HTR-8/SVneo (cell line): Measurements from ENCODE around the gene SLC35B2.
"Not testable (repeated sequence)": the region's sequence is repeated elsewhere in the genome, so short reads cannot be mapped to it uniquely, and the experiment has no call there.

Experiments
- DNase-seq: peaks from one replicate; pipeline ENCODE4 v3.0.0; 2011; ENCODE audit warnings: low spot score, mixed read lengths; ENCODE audit not compliant: insufficient read length
- FAIRE-seq: peaks from 2 replicates; lab custom pipeline; 2011; peaks lifted over from hg19 to GRCh38; lab: Jason Lieb, UNC

Gene SLC35B2

GRCh38 chr6:44238687-44239350, 18.5 kb downstream of the SLC35B2 start:
- DNase-seq (no peak), FAIRE-seq (no peak)

GRCh38 chr6:44237813-44238433, 19.4 kb downstream of the SLC35B2 start:
- DNase-seq (peak; percentile 83), FAIRE-seq (no peak)

GRCh38 chr6:44237021-44237812, 20.1 kb downstream of the SLC35B2 start:
- peak; percentile 96 for FAIRE-seq
- DNase-seq: peak; percentile 97

DNA sequence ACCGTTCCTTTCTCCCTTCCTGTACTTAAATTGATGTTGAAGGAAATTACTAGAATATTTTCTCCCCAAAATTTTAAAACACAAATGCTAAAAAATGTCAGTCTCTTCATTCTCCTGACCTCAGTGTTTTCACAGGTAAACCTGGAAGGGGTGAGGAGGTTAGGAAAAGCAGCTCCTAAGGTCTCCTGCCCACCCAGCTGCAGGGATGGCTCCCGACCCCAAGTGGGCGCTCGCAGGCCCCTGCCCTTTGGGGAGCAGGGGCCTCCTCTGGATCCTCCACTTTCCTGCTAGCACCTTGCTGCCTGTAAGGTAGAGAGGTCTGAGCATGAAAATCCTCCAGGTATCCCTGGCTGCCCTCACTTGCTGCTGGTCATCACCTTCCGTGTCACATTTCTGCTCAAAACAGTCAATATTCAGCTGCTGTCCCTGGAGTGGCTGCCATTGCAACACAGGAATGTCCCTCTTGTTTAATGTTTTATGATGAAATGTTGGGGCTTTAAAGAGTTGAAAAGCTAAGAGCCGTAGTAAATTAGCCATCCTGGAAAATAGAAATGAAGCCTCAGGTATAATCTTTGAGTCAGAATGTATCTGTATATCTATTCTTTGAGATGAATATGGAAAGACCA, 21.3 kb downstream of the SLC35B2 start:
- DNase-seq (no peak), FAIRE-seq (no peak)

GRCh38 chr6:44235269-44235668, 22.1 kb downstream of the SLC35B2 start:
- FAIRE-seq (no peak), DNase-seq (no peak)

DNA sequence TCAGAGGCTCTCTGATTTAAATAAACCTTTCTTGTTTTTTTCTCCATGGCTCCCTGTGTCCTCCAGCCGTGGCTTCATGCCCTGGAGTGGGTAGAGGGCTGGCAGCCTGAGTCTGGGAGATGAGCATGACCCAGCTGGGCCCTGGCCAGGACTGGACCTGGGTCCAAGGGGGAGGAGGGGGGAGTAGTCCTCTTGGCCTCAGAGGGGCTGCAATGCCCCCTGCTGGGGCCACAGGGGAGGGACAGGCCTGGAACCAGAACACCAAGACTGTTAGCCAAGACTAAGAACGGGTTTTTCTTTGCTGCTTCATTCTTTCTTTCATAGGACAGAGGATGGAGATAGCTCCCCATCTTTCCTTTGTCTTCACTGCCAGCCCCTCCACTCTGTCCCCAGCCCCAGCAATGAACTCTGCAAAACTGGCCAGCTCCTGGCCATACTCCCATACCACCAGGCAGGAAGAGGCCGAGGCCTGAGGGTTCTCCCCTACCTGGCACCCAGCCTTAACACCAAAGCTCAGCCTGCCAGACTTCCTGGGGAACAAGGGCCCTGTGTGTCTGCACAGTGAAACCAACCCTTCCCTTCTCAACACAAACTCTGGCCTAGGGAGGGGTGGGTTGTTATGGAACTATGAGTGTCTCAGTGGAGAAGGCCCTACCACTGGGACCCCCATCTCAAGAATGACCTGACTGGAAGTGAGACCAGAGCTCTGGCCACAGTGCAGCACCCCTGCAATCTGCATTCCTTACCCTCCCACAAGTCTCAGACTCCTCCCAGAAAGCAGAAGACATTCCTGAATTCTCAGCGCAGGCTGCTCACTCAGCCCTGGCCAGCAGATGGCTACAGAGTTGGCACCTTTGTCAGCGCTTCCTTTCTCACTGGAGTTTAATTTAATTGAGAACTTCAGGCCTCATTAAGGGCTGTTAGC, 23.0 kb downstream of the SLC35B2 start:
- FAIRE-seq (no peak), DNase-seq (no peak)

DNA sequence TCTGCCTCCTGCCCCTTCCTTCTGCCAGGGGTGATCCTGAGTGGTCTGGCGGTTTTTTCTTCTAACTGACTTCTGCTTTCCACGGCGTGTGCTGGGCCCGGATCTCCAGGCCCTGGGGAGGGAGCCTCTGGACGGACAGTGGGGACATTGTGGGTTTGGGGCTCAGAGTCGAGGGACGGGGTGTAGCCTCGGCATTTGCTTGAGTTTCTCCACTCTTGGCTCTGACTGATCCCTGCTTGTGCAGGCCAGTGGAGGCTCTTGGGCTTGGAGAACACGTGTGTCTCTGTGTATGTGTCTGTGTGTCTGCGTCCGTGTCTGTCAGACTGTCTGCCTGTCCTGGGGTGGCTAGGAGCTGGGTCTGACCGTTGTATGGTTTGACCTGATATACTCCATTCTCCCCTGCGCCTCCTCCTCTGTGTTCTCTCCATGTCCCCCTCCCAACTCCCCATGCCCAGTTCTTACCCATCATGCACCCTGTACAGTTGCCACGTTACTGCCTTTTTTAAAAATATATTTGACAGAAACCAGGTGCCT, 23.7 kb downstream of the SLC35B2 start:
- FAIRE-seq (no peak), DNase-seq (no peak)

GRCh38 chr6:44232676-44233566, 24.4 kb downstream of the SLC35B2 start:
- DNase-seq (no peak), FAIRE-seq (no peak)

DNA sequence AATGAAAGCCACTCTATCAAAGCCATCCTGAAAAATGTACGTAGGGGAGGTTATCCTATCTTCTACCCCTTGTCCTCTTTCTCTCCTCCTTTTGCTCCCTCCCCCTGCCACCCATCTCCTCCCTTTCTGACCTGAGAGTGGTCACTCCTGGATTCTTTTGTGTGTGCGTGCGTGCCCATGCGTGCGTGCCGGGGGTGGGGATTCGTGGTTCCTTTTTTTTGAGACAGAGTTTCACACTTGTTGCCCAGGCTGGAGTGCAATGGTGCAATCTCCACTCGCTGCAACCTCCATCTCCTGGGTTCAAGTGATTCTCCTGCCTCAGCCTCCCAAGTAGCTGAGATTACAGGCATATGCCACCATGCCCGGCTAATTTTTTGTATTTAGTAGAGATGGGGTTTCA, 25.9 kb downstream of the SLC35B2 start:
- DNase-seq, FAIRE-seq: not testable (repeated sequence)

- DNase-seq (no peak), FAIRE-seq (no peak)
Observed at GRCh38 chr6:44230034-44230675, 27.2 kb downstream of the SLC35B2 start.

- FAIRE-seq: no peak
Observed at GRCh38 chr6:44229376-44230033, 27.8 kb downstream of the SLC35B2 start.

DNA sequence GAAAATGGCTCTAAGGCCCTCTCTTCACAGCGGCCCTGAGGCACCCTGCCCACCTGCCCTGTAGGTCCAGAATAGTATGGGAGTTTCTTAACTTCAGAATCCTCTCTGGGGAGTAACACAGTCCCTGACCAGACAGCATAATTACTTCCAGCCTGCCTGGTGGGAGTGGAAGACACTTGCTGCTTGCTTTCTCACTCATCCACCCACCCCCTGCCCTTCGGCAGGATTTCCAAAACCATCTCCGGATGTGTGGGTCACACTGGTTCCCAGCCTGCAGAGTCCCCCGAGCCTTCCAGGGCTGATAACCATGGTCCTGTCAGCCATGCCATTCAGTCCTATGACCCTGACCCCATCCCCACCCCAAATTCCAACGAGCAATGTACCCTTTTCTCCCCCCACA, 28.5 kb downstream of the SLC35B2 start:
- FAIRE-seq (no peak), DNase-seq (no peak)

More at GRCh38 chr6:44229376-44230033, 27.8 kb downstream of the SLC35B2 start:
- DNase-seq: no peak

DNA sequence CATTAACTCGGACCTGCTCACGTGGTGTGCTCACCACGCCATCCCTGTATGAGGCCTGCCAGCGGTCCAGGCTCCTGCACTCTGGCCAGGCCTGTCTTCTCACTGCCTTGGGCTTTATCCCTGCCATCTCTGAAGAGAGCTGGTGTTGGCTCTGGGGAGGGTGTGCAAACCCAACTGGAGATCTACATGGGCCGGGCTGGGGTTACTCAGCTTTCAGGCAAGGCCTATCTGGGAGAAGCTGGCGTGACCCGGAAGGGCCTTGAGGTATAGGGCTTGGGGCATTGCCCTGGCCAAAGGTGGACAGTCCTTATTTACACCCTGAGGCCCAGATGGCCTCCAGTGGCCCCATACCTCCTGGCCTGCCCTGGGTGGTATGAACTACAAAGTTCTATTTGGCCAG, 28.9 kb downstream of the SLC35B2 start:
- DNase-seq: no peak
- no peak for FAIRE-seq

DNA sequence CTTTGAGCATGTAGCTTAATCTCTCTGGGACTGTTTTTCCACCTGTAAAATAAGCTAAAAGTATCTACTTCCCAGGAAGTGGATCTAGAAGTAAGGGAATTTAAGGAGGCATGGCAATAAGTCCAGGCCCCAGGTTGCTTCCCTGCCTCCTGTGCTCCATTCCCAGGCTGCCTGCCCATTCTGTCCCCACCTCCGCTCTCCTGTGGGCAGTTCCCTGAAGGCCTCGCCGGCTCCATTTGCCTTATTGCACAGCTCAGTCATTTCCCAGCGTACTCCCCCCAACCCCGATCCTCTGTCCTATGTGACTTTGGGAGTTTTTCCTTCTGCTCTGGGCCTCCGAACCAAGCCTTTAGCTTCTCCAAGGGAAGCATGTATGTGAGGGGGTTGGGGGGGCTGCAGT, 29.3 kb downstream of the SLC35B2 start:
- DNase-seq: no peak
- no peak for FAIRE-seq

GRCh38 chr6:44227148-44227793, 30.1 kb downstream of the SLC35B2 start:
- no peak for DNase-seq

GRCh38 chr6:44226368-44227147, 30.8 kb downstream of the SLC35B2 start:
- DNase-seq (no peak), FAIRE-seq (no peak)

More at GRCh38 chr6:44227148-44227793, 30.1 kb downstream of the SLC35B2 start:
- FAIRE-seq: no peak
